Measurements from ENCODE around the gene MRFAP1.

MRFAP1 gene

DNA sequence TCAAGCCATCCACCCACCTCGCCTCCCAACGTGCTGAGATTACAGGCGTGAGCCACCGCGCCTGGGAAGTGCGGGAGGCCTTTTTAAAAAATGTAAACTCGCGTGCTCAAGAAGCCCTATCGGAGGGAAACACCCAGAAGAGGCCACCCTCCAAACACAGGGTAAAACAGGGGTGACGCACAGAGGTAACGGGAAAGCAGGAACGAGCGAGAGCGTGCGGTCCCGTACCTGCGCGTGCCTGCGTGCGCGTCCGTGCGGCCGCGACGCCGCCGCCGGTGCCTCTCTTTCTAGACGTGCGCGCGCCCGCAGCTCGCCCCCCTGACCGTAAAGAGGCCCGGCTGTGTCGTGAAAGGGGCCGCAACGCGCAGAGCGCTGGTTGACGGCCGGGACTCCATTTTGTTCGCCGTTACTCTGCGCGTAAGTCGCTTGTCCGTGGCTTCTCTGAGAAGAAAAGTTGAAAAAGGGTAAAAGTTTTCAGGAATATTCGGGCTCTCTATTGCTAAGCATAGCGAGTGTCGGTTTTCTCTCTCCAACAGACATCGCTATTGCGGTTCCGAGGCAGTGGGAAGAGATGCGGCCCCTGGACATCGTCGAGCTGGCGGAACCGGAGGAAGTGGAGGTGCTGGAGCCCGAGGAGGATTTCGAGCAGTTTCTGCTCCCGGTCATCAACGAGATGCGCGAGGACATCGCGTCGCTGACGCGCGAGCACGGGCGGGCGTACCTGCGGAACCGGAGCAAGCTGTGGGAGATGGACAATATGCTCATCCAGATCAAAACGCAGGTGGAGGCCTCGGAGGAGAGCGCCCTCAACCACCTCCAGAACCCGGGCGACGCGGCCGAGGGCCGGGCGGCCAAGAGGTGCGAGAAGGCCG, at the start of gene MRFAP1:
TSS of gene MRFAP1 (plus strand) at position 394 of the 872 bp plus-strand sequence. CDS start at position 572, 178 bp downstream.
- DNase-seq (ENCODE audit: extremely low spot score, insufficient read length, low read depth) (peak; percentile 90), FAIRE-seq (peak; percentile 96)

DNA sequence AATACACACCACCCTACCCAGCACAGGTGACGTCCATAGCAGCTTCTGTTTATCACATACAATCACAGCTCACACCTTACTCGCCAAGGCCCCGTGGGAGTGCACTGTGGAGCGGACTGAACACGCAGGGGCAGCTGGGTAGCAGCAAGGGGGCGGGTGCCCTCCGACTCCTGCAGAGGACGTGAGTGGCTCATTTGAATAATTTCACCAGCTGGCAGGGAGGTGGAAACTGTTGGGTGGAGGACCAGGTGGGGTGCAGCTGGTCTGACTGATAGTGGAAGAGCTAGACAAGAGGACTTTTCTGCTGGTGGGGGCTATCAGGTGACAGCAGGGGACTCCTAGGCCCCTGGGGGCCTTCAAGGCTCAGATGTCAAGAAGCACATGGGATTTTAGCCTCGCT, 49.2 kb upstream of the MRFAP1 start:
- no peak for DNase-seq (ENCODE audit: extremely low spot score, insufficient read length, low read depth)

DNA sequence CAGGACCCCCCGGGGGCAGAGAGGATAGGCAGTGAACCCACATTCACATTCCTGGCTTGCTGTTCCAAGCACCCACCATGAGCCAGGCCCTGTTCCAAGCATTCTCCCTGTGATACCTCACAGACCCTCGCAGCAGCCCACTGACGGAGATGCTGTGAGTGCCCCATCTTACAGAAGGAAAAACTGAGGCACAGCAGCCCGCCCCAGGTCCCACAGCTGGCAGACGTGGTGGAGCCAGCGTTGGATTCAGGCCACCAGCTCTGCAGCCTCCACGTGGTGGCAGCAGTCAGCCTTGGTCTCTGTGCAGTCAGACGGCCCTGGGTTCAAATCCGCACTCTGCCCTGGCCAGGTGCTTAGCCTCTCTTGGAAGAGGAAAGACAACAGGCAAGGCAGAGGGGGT, 48.7 kb upstream of the MRFAP1 start:
- FAIRE-seq = no peak
- DNase-seq (ENCODE audit: extremely low spot score, insufficient read length, low read depth) = no peak

More for the DNA sequence above, 49.2 kb upstream of the MRFAP1 start:
- no peak for FAIRE-seq

DNA sequence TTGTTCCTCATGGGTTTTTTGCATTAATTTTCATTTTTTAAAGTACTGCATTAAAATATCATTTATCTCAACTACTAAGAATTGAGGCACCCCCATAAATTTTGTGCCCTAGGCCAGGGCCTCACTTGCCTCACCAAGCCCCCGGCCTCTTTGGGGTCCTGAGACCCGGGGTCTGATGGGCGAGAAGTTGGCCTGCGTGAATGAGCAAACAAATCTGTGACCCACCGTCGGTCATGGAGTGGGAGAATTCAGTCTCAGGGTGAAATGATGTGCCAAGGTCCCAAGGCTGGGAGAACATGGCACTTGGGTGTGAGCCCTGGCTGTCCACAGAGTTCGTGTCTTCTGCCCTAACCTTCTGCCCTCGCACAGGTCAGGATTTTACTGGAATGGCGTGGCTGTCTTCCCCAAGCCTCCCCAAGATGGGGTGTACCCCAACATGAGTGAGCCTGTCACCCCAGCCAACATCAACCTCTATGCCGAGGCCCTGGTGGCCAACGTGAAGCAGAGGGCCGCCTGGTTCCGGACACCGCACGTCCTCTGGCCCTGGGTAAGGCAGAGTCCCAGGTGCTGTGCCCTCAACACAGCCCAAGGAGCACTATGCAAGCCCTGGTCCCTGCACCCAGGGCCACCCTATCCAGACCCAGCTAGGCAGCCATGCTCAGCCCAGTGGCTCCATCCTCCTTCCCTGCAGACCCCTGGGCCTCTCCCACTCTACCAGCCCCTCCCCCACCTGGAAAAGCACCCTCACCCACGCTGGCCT, 47.5 kb upstream of the MRFAP1 start:
- FAIRE-seq (no peak), DNase-seq (ENCODE audit: extremely low spot score, insufficient read length, low read depth) (no peak)

DNA sequence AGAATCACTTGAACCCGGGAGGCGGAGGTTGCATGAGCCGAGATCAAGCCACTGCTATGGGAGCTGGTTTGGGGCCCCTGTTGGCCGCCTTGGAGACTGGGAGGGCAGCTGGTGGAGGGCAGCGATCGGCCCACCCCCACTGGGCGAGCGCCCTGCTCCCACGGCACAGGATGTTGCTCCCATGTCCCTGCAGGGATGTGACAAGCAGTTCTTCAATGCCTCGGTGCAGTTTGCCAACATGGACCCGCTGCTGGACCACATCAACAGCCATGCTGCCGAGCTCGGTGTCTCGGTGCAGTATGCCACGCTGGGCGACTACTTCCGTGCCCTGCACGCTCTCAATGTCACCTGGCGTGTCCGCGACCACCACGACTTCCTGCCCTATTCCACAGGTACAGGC, 46.1 kb upstream of the MRFAP1 start:
- DNase-seq (ENCODE audit: extremely low spot score, insufficient read length, low read depth) (no peak), FAIRE-seq (no peak)

DNA sequence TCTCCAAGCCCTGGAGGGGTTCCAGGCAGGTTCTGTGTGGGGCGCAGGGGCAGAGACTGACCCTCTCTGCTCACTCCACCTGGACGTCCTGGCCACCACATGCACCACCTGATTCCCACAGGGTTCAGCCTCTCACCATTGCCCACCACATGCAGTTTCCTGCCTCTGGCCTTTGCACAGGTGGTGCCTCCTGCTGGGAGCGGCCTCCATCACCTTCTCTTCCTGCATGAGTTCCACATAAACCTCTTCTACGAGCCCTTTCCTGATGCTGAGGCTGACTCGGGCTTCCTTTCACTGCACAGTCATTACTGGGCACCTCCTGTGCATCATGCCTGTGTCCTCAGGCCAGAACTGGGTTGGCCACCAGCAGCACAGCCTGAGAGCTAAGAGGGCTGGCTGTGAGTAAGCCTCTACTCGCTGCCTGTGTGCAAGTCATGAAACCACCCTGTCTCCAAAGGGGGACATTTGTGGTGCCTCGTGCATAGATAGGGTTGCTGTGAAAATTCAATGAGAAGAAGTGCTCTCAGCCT, 45.6 kb upstream of the MRFAP1 start:
- FAIRE-seq (no peak), DNase-seq (ENCODE audit: extremely low spot score, insufficient read length, low read depth) (no peak)

DNA sequence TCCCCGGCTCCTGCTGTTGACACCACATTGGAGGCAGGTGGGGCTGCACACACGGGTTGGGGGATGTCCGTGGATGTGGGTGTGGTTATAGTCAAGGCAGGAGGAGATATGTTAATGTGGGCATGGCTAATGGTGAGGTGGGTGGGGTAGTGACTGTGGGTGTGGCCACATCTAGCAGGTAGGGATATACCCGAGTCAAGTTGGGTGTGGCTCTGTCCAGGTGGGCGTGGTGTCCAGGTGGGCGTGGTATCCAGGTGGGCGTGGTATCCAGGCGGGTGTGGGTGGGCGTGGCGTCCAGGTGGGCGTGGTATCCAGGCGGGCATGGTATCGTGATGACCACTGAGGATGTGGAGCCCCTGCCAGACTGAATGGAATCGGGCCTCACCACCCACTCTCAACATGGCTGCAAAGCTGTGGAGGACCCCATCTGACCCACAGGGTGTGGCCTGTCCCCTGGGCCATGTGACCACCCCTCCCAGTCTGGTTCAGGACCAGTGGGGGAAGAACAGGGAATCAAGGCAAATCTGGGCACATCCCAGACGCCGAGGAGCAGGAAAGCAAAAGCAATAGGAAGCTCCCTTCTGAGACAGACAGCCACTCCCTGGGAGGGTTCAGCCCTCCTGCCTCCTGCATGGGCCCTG, 44.5 kb upstream of the MRFAP1 start:
- FAIRE-seq = no peak

DNA sequence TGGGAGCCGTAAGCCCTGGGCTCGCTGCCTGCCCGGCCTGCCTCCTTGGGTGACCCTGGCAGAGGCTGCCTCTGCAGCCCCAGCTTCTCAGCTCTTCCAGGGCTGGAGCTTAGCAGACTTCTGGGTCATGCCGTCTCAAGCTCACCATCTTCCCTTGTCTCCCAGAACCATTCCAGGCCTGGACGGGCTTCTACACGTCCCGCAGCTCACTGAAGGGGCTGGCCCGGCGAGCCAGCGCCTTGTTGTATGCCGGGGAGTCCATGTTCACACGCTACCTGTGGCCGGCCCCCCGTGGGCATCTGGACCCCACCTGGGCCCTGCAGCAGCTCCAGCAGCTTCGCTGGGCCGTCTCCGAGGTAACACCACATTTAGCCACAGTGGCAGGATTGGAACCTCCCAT, 43.5 kb upstream of the MRFAP1 start:
- no peak for FAIRE-seq
- DNase-seq (ENCODE audit: extremely low spot score, insufficient read length, low read depth) = no peak

More for the DNA sequence above, 44.5 kb upstream of the MRFAP1 start:
- no peak for DNase-seq (ENCODE audit: extremely low spot score, insufficient read length, low read depth)

DNA sequence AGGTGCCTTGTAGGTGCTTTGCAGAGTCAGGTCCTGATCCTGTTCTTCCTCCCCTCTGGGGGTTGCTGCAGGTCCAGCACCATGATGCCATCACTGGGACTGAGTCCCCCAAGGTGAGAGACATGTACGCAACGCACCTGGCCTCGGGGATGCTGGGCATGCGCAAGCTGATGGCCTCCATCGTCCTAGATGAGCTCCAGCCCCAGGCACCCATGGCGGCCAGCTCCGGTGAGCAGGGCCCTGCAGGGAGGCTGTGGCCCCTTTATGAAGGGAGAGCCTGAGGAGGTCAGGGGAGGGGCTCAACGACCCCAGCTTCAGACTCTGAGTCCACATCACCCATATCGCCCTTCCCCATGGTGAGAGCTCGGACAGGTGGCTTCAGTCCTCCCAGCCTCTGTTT, 42.4 kb upstream of the MRFAP1 start:
- FAIRE-seq = no peak

DNA sequence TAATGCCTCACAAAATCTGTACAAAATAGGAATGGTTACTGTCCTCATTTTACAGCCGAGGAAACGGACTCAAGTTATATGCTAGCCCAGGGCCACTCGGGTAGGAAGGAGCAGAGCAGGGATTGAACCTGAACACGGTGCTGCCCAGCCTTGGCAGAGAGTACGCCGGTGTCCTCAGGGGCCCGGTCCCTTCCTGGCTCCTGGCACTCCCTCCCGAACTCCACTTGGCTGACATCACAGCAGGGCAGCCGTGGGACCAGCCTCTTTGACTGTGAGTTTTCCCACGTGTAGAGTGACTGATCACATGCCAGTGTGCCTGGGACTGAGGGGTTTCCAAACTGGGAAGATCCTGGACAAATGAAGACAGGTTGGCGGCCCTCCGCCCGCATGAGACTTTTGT, 41.8 kb upstream of the MRFAP1 start:
- FAIRE-seq = no peak
- no peak for DNase-seq (ENCODE audit: extremely low spot score, insufficient read length, low read depth)

More for the DNA sequence above, 42.4 kb upstream of the MRFAP1 start:
- DNase-seq (ENCODE audit: extremely low spot score, insufficient read length, low read depth) = no peak

DNA sequence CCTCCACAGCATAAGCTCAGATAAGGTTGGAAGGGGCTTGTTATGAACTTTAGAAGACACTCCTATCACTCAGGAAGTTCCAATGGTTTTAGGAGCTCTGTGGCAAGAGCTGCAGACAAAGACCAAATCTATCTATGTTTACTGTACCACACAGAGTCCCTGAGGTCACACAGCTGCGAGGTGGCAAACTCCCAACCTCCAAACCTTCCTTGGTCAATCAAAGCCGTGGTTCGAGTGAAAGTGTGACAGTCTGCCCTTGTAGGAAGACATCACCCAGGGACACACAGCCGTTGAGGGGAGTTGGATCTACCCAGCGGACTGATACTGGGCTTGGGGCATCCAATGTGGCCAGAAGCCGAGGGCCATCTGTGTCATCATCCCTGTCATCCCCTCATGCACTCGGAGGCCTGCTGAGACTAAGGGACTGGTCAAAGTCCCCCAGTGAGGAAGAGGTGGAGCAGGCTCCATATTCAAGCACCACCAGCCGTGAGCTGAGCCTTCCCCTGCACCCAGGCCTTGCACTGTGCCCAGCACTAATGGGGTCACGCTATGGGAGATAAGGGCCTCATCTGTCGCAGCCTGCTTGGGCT, 38.7 kb upstream of the MRFAP1 start:
- DNase-seq (ENCODE audit: extremely low spot score, insufficient read length, low read depth) (no peak), FAIRE-seq (no peak)

DNA sequence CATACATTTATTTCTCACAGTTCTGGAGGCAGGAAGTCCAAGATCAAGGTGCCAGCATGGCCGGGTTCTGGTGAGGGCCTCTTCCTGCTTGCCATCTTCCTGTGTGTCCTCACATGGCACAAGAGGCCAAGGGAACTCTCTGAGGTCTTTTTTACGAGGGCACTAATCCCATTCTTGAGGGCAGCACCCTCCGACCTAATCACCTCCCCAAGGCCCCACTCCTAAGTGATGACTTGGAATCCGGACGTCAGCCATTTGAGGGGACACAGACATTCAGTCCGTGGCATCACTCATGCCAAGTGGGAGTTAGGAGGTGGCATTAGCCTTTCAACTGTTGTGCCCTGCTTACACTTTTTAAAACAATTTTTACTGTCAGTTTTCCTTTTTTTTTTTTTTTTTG, 38.2 kb upstream of the MRFAP1 start:
- FAIRE-seq = no peak
- DNase-seq (ENCODE audit: extremely low spot score, insufficient read length, low read depth) = no peak

DNA sequence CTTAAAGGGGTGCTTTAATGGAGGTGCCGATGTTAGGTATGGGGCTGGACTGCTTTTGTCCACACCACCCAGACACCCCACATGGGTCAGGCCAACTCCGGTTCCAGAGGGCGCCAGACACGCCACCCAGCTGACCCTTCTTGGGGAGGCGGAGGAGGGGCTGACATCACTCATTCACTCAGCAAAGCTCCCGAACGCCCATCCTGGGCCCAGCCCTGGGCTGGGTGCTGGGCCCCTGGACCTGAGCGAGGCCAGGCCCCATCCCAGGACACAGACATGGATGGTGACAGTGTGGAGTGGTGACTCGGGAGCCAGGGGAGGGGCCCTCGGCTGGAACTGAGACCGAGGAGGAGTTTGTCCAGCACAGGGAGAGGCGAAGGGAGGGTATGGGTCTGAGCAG, 37.4 kb upstream of the MRFAP1 start:
- DNase-seq (ENCODE audit: extremely low spot score, insufficient read length, low read depth) (no peak), FAIRE-seq (no peak)

DNA sequence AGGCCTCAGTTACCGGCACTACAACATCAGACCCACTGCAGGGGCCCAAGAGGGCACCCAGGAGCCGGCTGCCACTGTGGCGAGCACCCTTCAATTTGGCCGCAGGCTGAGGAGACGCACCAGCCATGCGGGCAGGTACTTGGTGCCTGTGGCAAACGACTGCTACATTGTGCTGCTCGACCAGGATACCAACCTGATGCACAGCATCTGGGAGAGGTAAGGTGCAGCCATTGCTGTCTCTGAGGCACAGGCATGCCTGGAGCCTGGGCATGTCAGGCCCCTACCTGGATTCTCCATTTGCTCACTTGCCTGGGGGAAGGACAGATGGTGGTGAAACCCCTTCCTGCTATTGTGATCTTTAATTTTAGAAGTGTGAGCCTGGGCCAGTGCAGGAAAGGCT, 35.4 kb upstream of the MRFAP1 start:
- FAIRE-seq (no peak), DNase-seq (ENCODE audit: extremely low spot score, insufficient read length, low read depth) (no peak)

DNA sequence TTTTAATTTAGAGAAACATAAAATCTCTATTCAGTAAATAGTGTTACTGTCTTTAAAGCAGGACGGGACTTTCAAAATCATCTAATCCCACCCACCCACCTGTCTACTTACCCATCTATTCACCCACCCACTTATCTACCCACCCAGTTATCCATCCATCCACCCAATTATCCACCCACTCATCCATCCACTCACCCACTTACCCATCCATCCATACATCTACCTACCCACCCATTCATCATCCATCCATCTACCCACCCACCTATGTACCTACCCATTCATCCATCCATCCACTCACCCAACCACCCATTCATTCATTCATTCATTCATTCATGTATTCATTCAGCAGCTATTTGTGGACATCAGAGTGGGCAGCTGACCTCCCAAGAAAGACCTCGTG, 34.9 kb upstream of the MRFAP1 start:
- DNase-seq (ENCODE audit: extremely low spot score, insufficient read length, low read depth) = no peak
- FAIRE-seq = no peak

DNA sequence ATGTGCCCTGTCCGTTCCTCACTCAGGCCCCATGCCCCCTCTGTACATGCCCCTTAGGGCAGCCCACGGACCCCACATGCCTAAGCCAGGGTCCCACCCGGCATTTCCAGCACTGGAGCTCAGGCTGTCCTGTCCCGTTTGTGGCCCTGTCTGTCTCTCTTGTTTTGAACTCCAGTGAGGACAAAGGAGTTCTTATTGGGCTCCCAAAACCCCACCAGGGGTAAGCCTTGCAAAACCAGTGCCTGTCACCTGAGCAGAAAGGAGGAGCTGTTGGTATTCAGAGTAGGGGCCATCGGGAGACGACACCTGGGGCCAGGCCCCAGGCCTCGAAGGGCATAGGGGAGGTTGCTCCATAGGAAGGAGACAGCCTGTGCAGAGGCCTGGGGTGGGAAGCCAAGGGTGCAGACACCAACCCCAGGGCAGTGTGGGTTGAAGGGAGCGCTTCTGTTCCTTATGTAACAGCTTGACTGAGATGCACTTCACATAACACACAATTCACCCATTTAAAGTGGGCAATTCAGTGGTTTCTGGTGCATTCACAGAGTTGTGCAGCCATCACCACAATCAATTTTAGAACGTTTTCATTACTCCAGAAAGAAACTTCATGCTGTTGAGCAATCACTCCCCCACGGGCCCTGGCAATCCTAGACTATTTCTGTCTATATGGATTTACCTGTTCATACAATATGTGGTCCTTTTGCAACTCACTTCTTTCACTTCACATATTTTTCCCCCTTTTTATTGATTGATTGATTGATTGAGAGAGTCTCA, 33.8 kb upstream of the MRFAP1 start:
- no peak for DNase-seq (ENCODE audit: extremely low spot score, insufficient read length, low read depth)
- no peak for FAIRE-seq

DNA sequence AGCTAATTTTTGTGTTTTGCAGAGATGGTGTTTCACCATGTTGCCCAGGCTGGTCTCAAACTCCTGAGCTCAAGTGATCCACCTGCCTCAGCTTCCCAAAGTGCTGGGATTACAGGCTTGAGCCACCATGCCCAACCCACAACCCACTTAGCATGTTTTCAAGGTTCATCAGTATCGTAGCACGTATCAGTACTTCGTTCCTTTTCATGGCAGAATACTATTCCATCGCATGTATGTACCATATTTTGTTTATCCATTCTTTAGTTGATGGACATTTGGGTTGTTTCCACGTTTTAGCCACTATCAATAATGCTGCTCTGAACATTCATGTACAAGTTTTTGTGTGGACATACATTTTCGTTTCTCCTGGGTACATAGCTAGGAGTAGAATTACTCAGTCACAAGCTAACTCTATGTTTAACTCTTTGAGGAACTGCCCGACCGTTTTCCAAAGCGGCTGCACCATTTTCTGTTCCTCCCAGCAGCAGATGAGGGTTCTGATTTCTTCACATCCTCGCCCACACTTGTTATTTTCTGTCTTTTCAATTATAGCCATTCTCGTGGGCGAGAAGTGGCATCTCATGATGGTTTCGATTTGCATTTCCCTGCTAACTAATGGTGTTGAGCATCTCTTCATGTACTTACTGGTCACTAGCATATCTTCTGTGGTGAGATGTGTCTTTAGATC, 33.0 kb upstream of the MRFAP1 start:
- no peak for DNase-seq (ENCODE audit: extremely low spot score, insufficient read length, low read depth)
- FAIRE-seq = no peak

DNA sequence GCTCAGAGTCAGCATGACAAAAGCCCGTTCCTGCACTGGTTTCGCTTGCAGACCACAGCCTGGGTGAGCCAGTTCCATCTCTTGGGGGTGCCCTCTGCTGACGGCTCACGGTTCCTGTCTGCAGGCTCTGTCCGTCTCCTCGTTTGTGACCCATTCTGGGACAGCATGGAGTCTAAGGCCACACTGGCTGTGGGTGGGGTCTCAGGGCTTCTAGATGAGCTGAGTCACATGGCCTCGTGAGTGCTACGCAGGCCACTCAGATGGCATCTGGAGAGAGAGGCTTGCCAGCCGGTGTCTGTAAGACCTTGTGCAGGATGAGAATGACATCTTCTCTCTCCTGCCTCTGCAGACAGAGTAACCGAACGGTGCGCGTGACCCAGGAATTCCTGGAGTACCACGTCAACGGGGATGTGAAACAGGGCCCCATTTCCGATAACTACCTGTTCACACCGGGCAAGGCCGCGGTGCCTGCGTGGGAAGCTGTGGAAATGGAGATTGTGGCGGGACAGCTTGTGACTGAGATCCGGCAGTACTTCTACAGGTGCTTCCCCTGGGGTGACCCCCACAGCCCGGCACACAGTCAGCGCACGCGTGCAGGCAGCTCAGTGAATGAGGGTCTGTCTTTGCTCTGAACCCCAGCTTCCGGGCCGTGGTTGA, 31.6 kb upstream of the MRFAP1 start:
- no peak for FAIRE-seq
- no peak for DNase-seq (ENCODE audit: extremely low spot score, insufficient read length, low read depth)

Measured in GM18507 (cell line).